Measurements from ENCODE around the gene FIGLA.

DNA sequence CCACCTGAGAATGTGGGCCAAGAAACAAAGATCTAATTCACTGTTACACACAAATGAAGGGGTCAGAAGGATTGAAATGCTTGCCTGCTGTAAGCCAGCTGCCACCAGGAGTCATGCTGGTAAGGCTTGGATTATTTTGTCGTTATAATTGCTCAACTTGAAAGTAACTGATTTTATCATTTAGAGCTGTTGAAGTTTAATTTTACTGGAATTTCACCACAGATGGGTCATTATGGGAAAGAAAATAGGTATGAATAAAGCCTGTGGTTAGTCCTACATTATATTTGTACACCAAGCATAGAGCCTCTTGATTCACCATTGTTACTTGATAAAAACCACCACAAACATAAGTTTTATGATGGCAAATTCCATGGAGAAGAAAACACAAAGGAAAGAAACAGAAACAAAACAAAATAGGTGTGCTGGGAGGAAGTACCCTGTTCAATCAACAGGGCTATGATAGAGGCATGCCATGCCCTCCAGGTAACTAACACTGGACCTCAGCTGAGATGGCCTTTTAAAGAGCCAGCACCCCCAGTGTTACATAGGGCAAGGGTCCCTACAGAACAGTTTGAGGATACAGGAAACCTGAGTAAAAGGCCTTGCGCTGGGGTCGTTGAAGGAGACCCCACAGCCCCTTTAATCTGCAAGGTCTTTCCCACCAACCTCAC, 27.0 kb upstream of the FIGLA start:
- TF ChIP-seq EZH2 (IDR thresholded peaks at IDR 0.05; ENCODE audit: insufficient read depth, poor library complexity, severe bottlenecking): no peak
- TF ChIP-seq EZH2phosphoT487 (IDR thresholded peaks at IDR 0.05; ENCODE audit: insufficient read depth, low read depth): no peak
